ENCODE data around the gene FXYD5.

DNA sequence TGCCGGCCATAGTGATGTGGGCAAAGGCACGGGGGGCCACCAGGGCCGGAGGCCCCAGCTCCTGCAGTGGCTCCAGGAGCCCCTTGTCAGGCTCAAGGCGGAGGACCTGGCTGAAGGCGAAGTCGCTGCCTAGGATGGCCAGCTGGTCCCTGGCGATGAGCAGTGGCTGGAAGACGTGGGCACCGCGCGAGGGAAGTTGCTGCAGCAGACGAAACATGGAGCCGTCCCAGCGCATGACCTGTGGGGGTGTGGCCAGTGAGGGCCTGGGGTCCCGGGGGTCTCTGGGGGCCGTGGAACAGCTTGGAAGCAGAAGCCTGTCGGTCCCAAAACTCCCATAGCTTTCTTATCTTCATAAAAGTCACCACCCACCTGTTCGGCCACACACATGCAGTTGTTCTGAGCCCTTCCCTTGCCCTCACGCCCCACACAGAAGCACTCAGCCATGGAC is 29.2 kb upstream of the FXYD5 start:
- TF ChIP-seq POLR2A (IDR thresholded peaks at IDR 0.05; ENCODE audit: low read depth, low read length): no peak
- no peak for TF ChIP-seq POLR2AphosphoS5 (IDR thresholded peaks at IDR 0.05; ENCODE audit: low read depth, low read length)
- TF ChIP-seq SPI1 (IDR thresholded peaks at IDR 0.05; ENCODE audit: low read depth, low read length): no peak
- no peak for TF ChIP-seq TAF1 (IDR thresholded peaks at IDR 0.05; ENCODE audit: low read depth, low read length)
- TF ChIP-seq PAX5 (IDR thresholded peaks at IDR 0.05; ENCODE audit: insufficient read depth, low read length, severe bottlenecking): no peak
- TF ChIP-seq POU2F2 (IDR thresholded peaks at IDR 0.05; ENCODE audit: low read depth, low read length): no peak
